Measurements from ENCODE around the gene TMEM244. TPM values are rescaled to one million over a fixed set of nuclear protein-coding genes. Genes with fewer than 3 reads are reported as not detected.
"Not testable (repeated sequence)": the region's sequence is repeated elsewhere in the genome, so short reads cannot be mapped to it uniquely, and the experiment has no call there.

The TMEM244 gene
- not detected in 2 replicates for total RNA-seq (2014; rRNA removed; shearing (Covaris generic))

GRCh38 chr6:129860908-129861665 lies at the start of gene TMEM244:
Gene TMEM244, minus strand, starts transcription at chr6:129861315. Its CDS starts 127 bp downstream, at chr6:129861188.
- in situ Hi-C loops (cut with HindIII; ENCODE audit: low sequenced_read_pairs): no loop called here
- no peak for DNase-seq (ENCODE audit: low spot score)

- DNase-seq (ENCODE audit: low spot score): no peak
- in situ Hi-C loops (cut with HindIII; ENCODE audit: low sequenced_read_pairs): no loop called here
These were observed 47.7 kb upstream of the TMEM244 start for GRCh38 chr6:129908858-129909257.

- no peak for DNase-seq (ENCODE audit: low spot score)
- in situ Hi-C loops (cut with HindIII; ENCODE audit: low sequenced_read_pairs): no loop called here
These were observed 47.2 kb upstream of the TMEM244 start for GRCh38 chr6:129908356-129908755.

- no peak for DNase-seq (ENCODE audit: low spot score)
- in situ Hi-C loops (cut with HindIII; ENCODE audit: low sequenced_read_pairs): no loop called here
These were observed 45.5 kb upstream of the TMEM244 start for GRCh38 chr6:129906515-129907077.

- in situ Hi-C loops (cut with HindIII; ENCODE audit: low sequenced_read_pairs): no loop called here
- DNase-seq (ENCODE audit: low spot score): no peak
These were observed 42.0 kb upstream of the TMEM244 start for GRCh38 chr6:129903082-129903481.

GRCh38 chr6:129902681-129903080 lies 41.6 kb upstream of the TMEM244 start:
- in situ Hi-C loops (cut with HindIII; ENCODE audit: low sequenced_read_pairs): no loop called here
- DNase-seq (ENCODE audit: low spot score): no peak

- no peak for DNase-seq (ENCODE audit: low spot score)
- in situ Hi-C loops (cut with HindIII; ENCODE audit: low sequenced_read_pairs): no loop called here
These were observed 40.8 kb upstream of the TMEM244 start for GRCh38 chr6:129901910-129902309.

- in situ Hi-C loops (cut with HindIII; ENCODE audit: low sequenced_read_pairs): no loop called here
- no peak for DNase-seq (ENCODE audit: low spot score)
These were observed 34.6 kb upstream of the TMEM244 start for GRCh38 chr6:129895692-129896091.

- DNase-seq (ENCODE audit: low spot score): no peak
- in situ Hi-C loops (cut with HindIII; ENCODE audit: low sequenced_read_pairs): no loop called here
These were observed 33.8 kb upstream of the TMEM244 start for GRCh38 chr6:129894921-129895320.

GRCh38 chr6:129893640-129894039 lies 32.5 kb upstream of the TMEM244 start:
- no peak for DNase-seq (ENCODE audit: low spot score)
- in situ Hi-C loops (cut with HindIII; ENCODE audit: low sequenced_read_pairs): no loop called here

GRCh38 chr6:129890701-129891100 lies 29.6 kb upstream of the TMEM244 start:
- DNase-seq (ENCODE audit: low spot score): no peak
- in situ Hi-C loops (cut with HindIII; ENCODE audit: low sequenced_read_pairs): no loop called here

- DNase-seq (ENCODE audit: low spot score): no peak
- in situ Hi-C loops (cut with HindIII; ENCODE audit: low sequenced_read_pairs): no loop called here
These were observed 29.0 kb upstream of the TMEM244 start for GRCh38 chr6:129890164-129890563.

GRCh38 chr6:129889580-129889979 lies 28.5 kb upstream of the TMEM244 start:
- in situ Hi-C loops (cut with HindIII; ENCODE audit: low sequenced_read_pairs): no loop called here
- DNase-seq (ENCODE audit: low spot score): no peak

- in situ Hi-C loops (cut with HindIII; ENCODE audit: low sequenced_read_pairs): no loop called here
- DNase-seq (ENCODE audit: low spot score): no peak
These were observed 25.5 kb upstream of the TMEM244 start for GRCh38 chr6:129886401-129887155.

- DNase-seq (ENCODE audit: low spot score): no peak
- in situ Hi-C loops (cut with HindIII; ENCODE audit: low sequenced_read_pairs): no loop called here
These were observed 23.1 kb upstream of the TMEM244 start for GRCh38 chr6:129884211-129884610.

- no peak for DNase-seq (ENCODE audit: low spot score)
- in situ Hi-C loops (cut with HindIII; ENCODE audit: low sequenced_read_pairs): no loop called here
These were observed 21.5 kb upstream of the TMEM244 start for GRCh38 chr6:129882510-129883023.

GRCh38 chr6:129877894-129878293 lies 16.8 kb upstream of the TMEM244 start:
- DNase-seq (ENCODE audit: low spot score); in situ Hi-C loops (cut with HindIII; ENCODE audit: low sequenced_read_pairs): not testable (repeated sequence)

GRCh38 chr6:129875610-129876520 lies 14.8 kb upstream of the TMEM244 start:
- in situ Hi-C loops (cut with HindIII; ENCODE audit: low sequenced_read_pairs): no loop called here

GRCh38 chr6:129874837-129875236 lies 13.7 kb upstream of the TMEM244 start:
- in situ Hi-C loops (cut with HindIII; ENCODE audit: low sequenced_read_pairs): no loop called here

More at GRCh38 chr6:129875610-129876520, 14.8 kb upstream of the TMEM244 start:
- no peak for DNase-seq (ENCODE audit: low spot score)

More at GRCh38 chr6:129874837-129875236, 13.7 kb upstream of the TMEM244 start:
- DNase-seq (ENCODE audit: low spot score): no peak

Data from G401 (cell line).